HG02610 (cell line): ENCODE results near the gene THOC2.
"Not testable (repeated sequence)": the region's sequence is repeated elsewhere in the genome, so short reads cannot be mapped to it uniquely, and the experiment has no call there.

Source experiments
- ATAC-seq: cut with Tn5 transposase; IDR thresholded peaks from one replicate; pipeline ENCODE4 v1.9.1; 2021; ENCODE audit warnings: mild to moderate bottlenecking, moderate library complexity; ENCODE audit not compliant: unreplicated experiment

The THOC2 gene

DNA sequence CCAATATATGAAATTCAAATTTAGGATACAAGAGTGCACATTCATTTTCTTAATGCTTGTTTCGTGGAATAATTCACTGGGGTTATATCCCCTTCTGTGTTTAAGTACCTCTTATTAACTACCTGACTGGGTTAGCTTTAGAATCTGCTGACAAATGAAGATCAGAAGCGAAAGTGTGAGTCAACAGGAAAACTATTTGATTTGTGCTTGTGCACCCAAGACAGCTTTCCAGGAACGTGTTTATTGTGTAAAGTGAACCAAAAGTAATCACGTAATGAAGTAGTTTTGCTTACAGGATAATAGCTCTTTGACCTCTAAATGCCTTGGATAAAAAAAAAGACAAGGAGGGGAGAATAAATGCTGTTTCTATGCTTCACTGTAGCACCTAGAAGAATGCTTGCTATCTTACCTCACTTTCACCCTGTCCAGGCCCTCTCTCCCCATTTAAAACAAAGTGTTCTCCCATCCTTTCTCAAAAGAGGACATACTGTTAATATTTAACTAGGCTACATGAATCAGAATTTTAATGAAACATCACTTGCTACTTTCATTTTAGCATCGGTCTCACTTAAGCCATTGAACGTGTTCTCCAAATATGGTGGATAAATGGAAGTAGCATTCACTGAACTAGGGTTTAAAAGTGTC is 141.9 kb downstream of the THOC2 start:
- peak; percentile 75 for ATAC-seq

DNA sequence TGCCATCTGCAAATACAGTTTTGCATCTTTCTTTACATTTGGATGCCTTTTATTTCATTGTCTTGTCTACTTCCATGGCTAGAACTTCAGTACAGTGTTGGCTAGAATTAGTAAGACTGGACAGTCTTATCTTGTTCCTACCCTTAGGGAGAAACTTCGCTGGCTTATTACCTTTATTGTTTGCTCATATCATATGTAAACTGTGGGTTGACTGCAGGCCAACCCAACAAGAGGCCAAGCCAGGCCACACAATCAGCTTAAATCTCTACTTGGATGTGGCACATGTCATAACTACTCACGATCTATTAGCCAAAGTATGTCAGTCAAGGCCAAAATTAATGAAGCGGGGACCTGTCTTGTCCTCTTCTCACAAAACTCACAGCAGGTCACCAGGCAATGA is 144.1 kb downstream of the THOC2 start:
- ATAC-seq, result no peak

DNA sequence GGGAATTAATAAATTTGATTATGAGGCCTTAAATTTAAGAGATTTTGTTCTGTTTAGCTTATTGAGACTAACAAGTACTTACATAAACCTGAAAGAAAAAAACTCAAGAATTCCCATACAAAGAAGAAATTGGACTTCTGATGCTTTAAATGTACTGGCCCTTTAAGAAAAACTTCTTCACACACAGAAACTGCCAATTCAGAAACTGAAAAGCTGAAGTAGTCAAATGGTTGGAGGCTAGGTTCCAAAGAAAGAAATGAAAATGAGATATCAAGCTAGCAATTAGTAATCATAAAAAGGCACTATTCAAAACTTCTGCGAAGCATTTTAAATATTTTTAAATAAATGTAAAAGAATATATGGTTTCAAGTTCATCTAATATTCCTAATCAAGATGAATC is 151.3 kb downstream of the THOC2 start:
- peak; percentile 48 for ATAC-seq

DNA sequence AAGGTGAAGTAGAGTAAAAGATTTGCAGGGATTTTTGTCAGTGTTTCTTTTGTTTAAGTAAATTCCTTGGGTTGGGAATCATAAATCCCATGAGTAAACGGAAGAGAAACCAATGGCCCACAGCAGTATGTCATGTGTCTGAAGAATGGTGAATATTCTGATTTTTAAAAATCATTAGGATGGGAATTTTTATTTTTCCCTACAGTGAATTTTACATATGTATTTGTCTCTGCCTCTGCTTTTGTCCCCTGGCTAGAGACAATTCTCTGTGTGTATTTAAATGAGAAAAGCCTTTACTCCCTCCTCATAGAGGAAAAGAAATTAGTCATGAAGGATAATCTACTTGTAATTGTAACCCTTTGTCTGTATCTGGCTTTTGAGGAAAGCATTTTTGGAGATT is 152.1 kb downstream of the THOC2 start:
- no peak for ATAC-seq

DNA sequence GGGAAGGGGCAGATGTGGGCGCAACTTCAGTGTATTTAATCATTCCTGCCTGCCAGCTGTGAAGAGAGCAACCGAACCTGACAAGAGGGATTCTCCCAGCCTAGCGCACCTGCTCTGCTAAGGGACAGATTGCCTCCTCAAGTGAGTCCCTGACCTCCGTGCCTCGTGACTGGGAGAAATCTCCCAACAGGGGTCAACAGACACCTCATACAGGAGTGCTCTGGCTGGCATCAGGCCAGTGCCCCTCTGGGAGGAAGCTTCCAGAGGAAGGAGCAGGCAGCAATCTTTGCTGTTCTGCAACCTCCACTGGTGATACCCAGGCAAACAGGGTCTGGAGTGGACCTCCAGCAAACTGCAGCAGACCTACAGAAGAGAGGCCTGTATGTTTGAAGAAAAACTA is 158.8 kb downstream of the THOC2 start:
- ATAC-seq, result not testable (repeated sequence)

DNA sequence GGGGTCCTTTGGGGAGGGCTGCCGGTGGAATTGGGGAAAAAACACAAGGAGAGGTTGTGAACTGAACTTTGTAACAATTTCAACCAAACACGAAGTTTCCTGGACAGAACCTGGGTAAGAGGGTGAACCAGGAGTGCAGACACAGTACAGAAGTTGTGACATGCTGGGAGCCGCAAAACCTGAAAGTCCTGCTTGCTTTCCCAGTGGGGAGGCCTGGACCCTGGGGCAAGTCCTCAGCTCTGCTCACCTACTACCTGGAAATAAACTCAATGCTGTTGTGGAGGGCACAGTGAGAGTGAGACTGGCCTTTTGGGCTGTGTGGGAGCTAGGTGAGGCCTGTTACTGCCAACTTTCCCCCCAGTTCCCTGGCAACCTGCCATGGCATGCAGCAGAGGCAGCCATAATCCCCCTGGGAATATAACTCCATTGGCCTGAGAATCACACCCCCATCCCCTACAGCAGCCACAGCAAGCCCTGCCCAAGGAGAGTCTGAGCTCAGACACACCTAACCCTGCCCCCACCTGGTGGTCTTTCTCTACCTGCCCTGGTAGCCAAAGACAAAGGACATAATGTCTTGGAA is 162.8 kb downstream of the THOC2 start:
- no peak for ATAC-seq

DNA sequence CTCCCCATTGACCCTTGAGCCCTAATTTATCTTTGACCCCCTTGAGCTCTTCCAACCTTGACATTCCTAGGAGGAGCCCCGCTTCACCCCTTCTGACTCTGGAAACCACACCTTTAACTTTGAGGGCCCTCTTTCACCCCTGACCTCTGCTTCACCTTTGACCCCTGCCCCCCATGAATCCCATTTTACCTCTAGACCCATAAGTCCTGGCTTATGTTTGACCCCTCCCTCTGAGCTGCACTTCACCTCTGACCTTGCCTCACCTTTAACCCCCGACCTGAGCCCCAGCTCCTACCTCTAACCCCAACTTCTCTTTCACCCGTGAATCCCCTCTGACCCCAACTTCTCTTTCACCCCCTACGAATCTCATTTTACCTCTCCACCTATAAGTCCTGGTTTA is 169.7 kb downstream of the THOC2 start:
- no peak for ATAC-seq

DNA sequence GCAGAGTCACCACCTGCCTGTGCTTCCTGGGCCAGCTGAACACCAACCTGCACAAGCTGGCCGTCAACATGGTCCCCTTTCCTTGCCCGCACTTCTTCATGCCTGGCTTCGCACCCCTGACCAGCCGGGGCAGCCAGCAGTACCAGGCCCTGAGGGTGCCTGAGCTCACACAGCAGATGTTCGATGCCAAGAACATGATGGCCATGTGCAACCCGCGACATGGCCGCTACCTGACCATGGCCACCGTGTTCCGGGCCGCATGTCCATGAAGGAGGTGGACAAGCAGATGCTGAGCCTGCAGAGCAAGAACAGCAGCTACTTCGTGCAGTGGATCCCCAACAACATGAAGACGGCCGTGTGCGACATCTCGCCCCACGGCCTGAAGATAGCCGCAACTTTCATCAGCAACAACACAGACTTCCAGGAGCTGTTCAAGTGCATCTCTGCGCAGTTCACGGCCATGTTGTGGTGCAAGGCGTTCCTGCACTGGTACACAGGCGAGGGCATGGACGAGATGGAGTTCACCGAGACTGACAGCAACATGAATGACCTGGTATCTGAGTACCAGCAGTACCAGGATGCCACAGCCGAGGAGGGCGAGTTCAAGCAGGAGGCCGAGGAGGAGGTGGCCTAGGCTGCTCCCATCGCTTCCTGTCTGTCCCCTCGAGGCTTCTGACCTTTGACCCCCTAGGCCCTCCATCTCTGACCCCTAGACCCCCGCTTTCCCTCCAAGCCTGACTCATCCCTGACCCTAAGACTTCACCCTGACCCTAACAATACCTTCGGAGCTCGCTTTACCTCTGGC is 170.3 kb downstream of the THOC2 start:
- no peak for ATAC-seq

DNA sequence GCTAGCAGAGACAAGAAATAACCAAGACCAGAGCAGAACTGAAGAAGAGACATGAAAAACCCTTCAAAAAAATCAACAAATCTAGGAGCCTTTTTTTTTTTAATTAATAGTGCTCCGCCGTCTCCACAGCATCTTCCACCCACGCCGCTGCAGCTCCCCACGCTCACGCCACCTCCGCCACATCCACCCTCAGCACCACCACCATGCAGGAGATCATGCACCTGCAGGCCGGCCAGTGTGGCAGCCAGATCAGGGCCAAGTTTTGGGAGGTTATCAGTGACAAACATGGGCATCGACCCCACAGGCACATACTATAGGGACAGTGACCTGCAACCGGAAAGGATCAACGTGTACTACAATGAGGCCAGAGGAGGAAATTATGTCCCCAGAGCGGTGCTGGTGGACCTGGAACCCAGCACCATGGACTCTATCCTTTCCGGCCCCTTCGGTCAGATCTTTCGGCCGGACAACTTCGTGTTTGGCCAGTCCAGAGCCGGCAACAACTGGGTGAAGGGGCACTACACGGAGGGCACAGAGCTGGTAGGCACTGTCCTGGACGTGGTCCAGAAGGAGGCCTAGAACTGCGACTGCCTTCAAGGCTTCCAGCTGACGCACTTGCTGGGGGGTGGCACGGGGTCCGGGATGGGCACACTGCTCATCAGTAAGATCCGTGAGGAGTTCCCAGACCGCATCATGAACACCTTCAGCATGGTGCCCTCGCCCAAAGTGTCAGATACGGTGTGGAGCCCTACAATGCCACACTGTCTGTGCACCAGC is 171.2 kb downstream of the THOC2 start:
- ATAC-seq, result no peak

DNA sequence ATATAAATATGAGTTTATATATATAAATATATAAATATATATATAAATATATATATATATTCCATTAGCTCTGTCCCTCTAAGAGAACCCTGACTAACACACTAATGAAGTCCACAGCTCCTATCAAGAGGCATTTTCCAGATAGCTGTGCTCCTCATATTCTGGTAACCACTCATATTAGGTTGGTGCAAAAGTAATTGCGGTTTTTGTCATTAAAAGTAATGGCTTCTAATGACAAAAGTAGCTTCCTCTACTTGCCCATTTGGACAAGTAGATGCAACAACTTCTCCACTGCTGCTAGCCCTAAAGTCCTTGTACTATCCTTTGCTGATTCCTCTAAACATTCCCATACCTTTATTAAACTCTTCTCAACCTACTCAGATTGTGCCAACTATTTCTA is 182.0 kb downstream of the THOC2 start:
- ATAC-seq, result no peak
